ENCODE results near the gene ACTN2.

The ACTN2 gene

DNA sequence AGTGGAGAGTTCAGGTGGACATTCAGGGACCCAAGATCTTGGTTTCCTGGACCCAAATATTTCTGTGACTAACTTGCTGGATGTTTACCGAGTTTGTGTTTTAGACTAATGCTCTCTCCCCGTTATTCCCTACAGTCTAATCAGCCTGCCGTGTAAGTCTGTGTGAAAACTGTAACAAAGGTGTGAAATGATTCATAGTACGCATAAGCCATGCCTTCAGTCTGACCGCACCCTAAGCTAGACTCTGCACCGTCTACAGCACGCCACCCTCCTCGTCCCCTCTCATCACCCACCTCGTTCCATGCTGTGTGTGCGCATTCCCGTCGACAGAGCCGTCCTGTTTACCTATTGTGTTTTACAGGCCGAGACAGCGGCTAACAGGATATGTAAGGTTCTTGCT is 50.5 kb downstream of the ACTN2 start:
- H3K79me2 ChIP-seq (ENCODE audit: low read length): no peaks in the 10 kb centered on the region
- no peak overlapping the region for H2AFZ ChIP-seq (ENCODE audit: low read length)
- H4K20me1 ChIP-seq (ENCODE audit: insufficient read depth, low read length): no peaks in the 10 kb centered on the region
- no peaks in the 10 kb centered on the region for H3K9me3 ChIP-seq (replicated peaks; ENCODE audit: insufficient read depth, low read length)
- H3K4me3 ChIP-seq (ENCODE audit: low read length): no peak overlapping the region
- no peaks in the 10 kb centered on the region for H3K36me3 ChIP-seq (replicated peaks; ENCODE audit: insufficient read depth, low read length)
- H3K9ac ChIP-seq (ENCODE audit: low read length): no peak overlapping the region
- DNase-seq: no peak
- no peak overlapping the region for H3K4me2 ChIP-seq (ENCODE audit: low read depth, low read length)
- no peaks in the 10 kb centered on the region for H3K9me2 ChIP-seq (replicated peaks; ENCODE audit: insufficient read depth, low read length)
- TF ChIP-seq EZH2phosphoT487 (IDR thresholded peaks at IDR 0.05; ENCODE audit: low read length) (no peak), EZH2 (optimal IDR thresholded peaks at IDR 0.05; ENCODE audit: low read depth, low read length) (no peak)
- TF ChIP-seq, protein P1, sequence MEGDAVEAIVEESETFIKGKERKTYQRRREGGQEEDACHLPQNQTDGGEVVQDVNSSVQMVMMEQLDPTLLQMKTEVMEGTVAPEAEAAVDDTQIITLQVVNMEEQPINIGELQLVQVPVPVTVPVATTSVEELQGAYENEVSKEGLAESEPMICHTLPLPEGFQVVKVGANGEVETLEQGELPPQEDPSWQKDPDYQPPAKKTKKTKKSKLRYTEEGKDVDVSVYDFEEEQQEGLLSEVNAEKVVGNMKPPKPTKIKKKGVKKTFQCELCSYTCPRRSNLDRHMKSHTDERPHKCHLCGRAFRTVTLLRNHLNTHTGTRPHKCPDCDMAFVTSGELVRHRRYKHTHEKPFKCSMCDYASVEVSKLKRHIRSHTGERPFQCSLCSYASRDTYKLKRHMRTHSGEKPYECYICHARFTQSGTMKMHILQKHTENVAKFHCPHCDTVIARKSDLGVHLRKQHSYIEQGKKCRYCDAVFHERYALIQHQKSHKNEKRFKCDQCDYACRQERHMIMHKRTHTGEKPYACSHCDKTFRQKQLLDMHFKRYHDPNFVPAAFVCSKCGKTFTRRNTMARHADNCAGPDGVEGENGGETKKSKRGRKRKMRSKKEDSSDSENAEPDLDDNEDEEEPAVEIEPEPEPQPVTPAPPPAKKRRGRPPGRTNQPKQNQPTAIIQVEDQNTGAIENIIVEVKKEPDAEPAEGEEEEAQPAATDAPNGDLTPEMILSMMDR (IDR thresholded peaks at IDR 0.05; ENCODE audit: low read length): no peak
- H3K27ac ChIP-seq (ENCODE audit: low read length): no peak overlapping the region
- no peaks in the 10 kb centered on the region for H3K27me3 ChIP-seq (replicated peaks; ENCODE audit: insufficient read depth, low read length)
- no peaks in the 10 kb centered on the region for H3K4me1 ChIP-seq (ENCODE audit: low read length)
- no peaks in the 10 kb centered on the region for H3F3A ChIP-seq (ENCODE audit: insufficient read depth, low read length)

DNA sequence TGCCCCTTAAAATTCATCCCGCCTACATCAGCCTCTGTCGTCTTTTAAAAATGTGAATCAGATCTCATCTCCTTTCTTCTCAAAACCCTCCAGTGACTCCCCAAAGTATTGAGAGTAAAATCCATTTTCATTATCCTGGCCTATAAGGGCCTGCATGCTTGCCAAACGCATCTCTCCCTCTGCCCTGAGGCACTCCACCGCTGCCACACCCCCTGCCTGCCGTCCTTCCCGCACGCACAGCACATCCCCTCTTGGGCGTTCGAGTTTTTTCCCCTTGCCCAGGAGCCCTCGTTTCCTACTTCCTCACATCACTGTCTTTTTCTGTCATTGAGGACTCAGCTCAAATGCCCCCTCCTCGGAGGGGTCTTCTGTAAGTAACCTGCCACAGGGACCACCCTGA is 55.5 kb downstream of the ACTN2 start:
- no peaks in the 10 kb centered on the region for H3K79me2 ChIP-seq (ENCODE audit: low read length)
- H3K27ac ChIP-seq (ENCODE audit: low read length): no peak overlapping the region

DNA sequence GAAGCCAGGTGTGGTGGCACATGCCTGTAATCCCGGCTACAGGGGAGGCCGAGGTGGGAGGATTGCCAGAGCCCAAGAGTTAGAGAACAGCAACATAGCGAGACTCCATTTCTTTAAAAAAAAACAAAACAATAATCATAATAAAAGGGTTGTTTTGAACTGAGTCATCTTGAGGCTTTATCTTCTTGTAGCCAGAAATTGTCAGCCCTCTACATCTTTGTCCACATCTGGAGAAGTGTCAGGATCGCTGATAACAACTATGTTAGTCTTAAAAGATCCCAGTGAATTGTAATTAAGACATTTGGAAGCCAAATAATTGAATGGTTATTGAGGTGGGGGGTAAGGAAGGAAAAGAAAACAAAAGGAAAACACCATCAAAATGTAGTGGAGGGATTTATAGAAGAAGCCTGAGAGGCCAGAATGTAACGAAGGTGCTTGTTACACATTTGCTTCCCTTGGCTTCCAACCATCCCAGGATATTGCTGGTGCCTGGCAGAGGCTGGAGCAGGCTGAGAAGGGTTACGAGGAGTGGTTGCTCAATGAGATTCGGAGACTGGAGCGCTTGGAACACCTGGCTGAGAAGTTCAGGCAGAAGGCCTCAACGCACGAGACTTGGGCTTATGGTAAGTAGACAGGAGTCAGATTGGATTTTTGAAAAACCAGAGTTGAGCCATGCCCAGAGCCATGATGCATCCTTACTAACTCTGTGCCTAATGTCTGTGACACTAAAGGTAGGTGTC is 56.3 kb downstream of the ACTN2 start:
- no peaks in the 10 kb centered on the region for H3K36me3 ChIP-seq (replicated peaks; ENCODE audit: insufficient read depth, low read length)
- H4K20me1 ChIP-seq (ENCODE audit: insufficient read depth, low read length): no peaks in the 10 kb centered on the region
- no peak overlapping the region for H3K4me2 ChIP-seq (ENCODE audit: low read depth, low read length)
- TF ChIP-seq EZH2 (optimal IDR thresholded peaks at IDR 0.05; ENCODE audit: low read depth, low read length) (no peak), EZH2phosphoT487 (IDR thresholded peaks at IDR 0.05; ENCODE audit: low read length) (no peak)
- TF ChIP-seq, protein P1 (IDR thresholded peaks at IDR 0.05; ENCODE audit: low read length): no peak
- no peaks in the 10 kb centered on the region for H3K4me1 ChIP-seq (ENCODE audit: low read length)
- no peaks in the 10 kb centered on the region for H3F3A ChIP-seq (ENCODE audit: insufficient read depth, low read length)
- no peak overlapping the region for H3K4me3 ChIP-seq (ENCODE audit: low read length)
- no peaks in the 10 kb centered on the region for H3K27me3 ChIP-seq (replicated peaks; ENCODE audit: insufficient read depth, low read length)
- DNase-seq: no peak
- H3K9me2 ChIP-seq (replicated peaks; ENCODE audit: insufficient read depth, low read length): no peaks in the 10 kb centered on the region
- no peak overlapping the region for H2AFZ ChIP-seq (ENCODE audit: low read length)
- H3K27ac ChIP-seq (ENCODE audit: low read length): no peak overlapping the region
- no peaks in the 10 kb centered on the region for H3K79me2 ChIP-seq (ENCODE audit: low read length)
- H3K9me3 ChIP-seq (replicated peaks; ENCODE audit: insufficient read depth, low read length): no peaks in the 10 kb centered on the region
- H3K9ac ChIP-seq (ENCODE audit: low read length): no peak overlapping the region

More for the DNA sequence above, 55.5 kb downstream of the ACTN2 start:
- TF ChIP-seq EZH2 (optimal IDR thresholded peaks at IDR 0.05; ENCODE audit: low read depth, low read length) (no peak), EZH2phosphoT487 (IDR thresholded peaks at IDR 0.05; ENCODE audit: low read length) (no peak)
- TF ChIP-seq, protein P1 (IDR thresholded peaks at IDR 0.05; ENCODE audit: low read length): no peak
- Histone ChIP-seq H3K4me3 (ENCODE audit: low read length) (no peak overlapping the region), H3K4me2 (ENCODE audit: low read depth, low read length) (no peak overlapping the region), H3K27me3 (replicated peaks; ENCODE audit: insufficient read depth, low read length) (no peaks in the 10 kb centered on the region), H3K9me3 (replicated peaks; ENCODE audit: insufficient read depth, low read length) (no peaks in the 10 kb centered on the region), H4K20me1 (ENCODE audit: insufficient read depth, low read length) (no peaks in the 10 kb centered on the region), H3K36me3 (replicated peaks; ENCODE audit: insufficient read depth, low read length) (no peaks in the 10 kb centered on the region), H3K9me2 (replicated peaks; ENCODE audit: insufficient read depth, low read length) (no peaks in the 10 kb centered on the region), H3K4me1 (ENCODE audit: low read length) (no peaks in the 10 kb centered on the region), H3K9ac (ENCODE audit: low read length) (no peak overlapping the region), H3F3A (ENCODE audit: insufficient read depth, low read length) (no peaks in the 10 kb centered on the region), H2AFZ (ENCODE audit: low read length) (no peak overlapping the region)
- DNase-seq: no peak
